PFSK-1 (cell line): Measurements from ENCODE around the gene STAT6.
A peak's percentile ranks its signal among the peaks of the same experiment; 100 is the strongest.

Experiments used
- FOXP2 ChIP-seq: optimal IDR thresholded peaks from 2 replicates; pipeline ENCODE3; 2011; ENCODE audit warnings: borderline replicate concordance, control low read depth, inconsistent platforms; ENCODE audit not compliant: insufficient read depth; ENCODE audit errors: extremely low read length, extremely low read depth
- POLR2AphosphoS5 ChIP-seq: IDR thresholded peaks from 2 replicates; pipeline ENCODE4 v1.6.1; 2012; ENCODE audit warnings: low read depth, mild to moderate bottlenecking, control low read depth, low read length, moderate library complexity
- REST ChIP-seq, 2 experiments: IDR thresholded peaks; 2 replicates each; pipeline versions ENCODE4 v1.6.1 to v1.8.0; 2011 to 2012; ENCODE audit warnings: low read depth in 2 of 2, low read length in 2 of 2, control low read depth in 1 of 2, inconsistent platforms in 1 of 2, mild to moderate bottlenecking in 1 of 2, moderate library complexity in 1 of 2; ENCODE audit not compliant: insufficient read depth in 1 of 2
- SIN3A ChIP-seq: IDR thresholded peaks from 2 replicates; pipeline ENCODE4 v1.6.1; 2012; ENCODE audit warnings: mild to moderate bottlenecking, low read length, moderate library complexity, borderline replicate concordance; ENCODE audit not compliant: insufficient read depth
- TAF1 ChIP-seq: IDR thresholded peaks from 2 replicates; pipeline ENCODE4 v1.6.1; 2012; ENCODE audit warnings: low read length, control low read depth, borderline replicate concordance; ENCODE audit not compliant: insufficient read depth

STAT6 gene

GRCh38 chr12:57091638-57092528 is 19.3 kb downstream of the STAT6 start:
- TF ChIP-seq FOXP2 = no peak
- no peak for TF ChIP-seq REST (IDR thresholded peaks at IDR 0.05; ENCODE audit: insufficient read depth in 1 of 2, low read depth in 2 of 2, low read length in 2 of 2)
- no peak for TF ChIP-seq TAF1
- no peak for TF ChIP-seq POLR2AphosphoS5
- TF ChIP-seq SIN3A = no peak

GRCh38 chr12:57090924-57091637 is 20.1 kb downstream of the STAT6 start:
- TF ChIP-seq TAF1 (no peak), POLR2AphosphoS5 (no peak), SIN3A (no peak), REST (IDR thresholded peaks at IDR 0.05; ENCODE audit: insufficient read depth in 1 of 2, low read depth in 2 of 2, low read length in 2 of 2) (no peak), FOXP2 (no peak)

- TF ChIP-seq REST (IDR thresholded peaks at IDR 0.05; ENCODE audit: insufficient read depth in 1 of 2, low read depth in 2 of 2, low read length in 2 of 2) = no peak
- no peak for TF ChIP-seq FOXP2
- TF ChIP-seq POLR2AphosphoS5 = no peak
- TF ChIP-seq TAF1 = no peak
- TF ChIP-seq SIN3A = no peak
These were observed 20.7 kb downstream of the STAT6 start for GRCh38 chr12:57090490-57090889.

GRCh38 chr12:57089271-57090245 is 21.6 kb downstream of the STAT6 start:
- TF ChIP-seq REST (IDR thresholded peaks at IDR 0.05; ENCODE audit: insufficient read depth in 1 of 2, low read depth in 2 of 2, low read length in 2 of 2) = 0 out of 4 replicates have a peak, but pooled peaks of 1 of the 2 experiments have one; percentile 22
- no peak for TF ChIP-seq FOXP2
- TF ChIP-seq POLR2AphosphoS5 = peak; percentile 66
- peak; percentile 55; the same call in 1 of the 2 replicates for TF ChIP-seq TAF1
- TF ChIP-seq SIN3A = 0 out of 2 replicates have a peak, but pooled peaks have one; percentile 57
